Stimulated activated CD8-positive, alpha-beta memory T cell treated with anti-CD3 and anti-CD28 coated beads, Interleukin-4, amount 100 ng/mL, for 48 hours (primary cell): ENCODE measurements around the gene NLRP4.
"Not testable (repeated sequence)": the region's sequence is repeated elsewhere in the genome, so short reads cannot be mapped to it uniquely, and the experiment has no call there.

Experiments used
- DNase-seq: peaks from one replicate; pipeline ENCODE4 v3.0.0-alpha.2; 2020

Gene NLRP4

DNA sequence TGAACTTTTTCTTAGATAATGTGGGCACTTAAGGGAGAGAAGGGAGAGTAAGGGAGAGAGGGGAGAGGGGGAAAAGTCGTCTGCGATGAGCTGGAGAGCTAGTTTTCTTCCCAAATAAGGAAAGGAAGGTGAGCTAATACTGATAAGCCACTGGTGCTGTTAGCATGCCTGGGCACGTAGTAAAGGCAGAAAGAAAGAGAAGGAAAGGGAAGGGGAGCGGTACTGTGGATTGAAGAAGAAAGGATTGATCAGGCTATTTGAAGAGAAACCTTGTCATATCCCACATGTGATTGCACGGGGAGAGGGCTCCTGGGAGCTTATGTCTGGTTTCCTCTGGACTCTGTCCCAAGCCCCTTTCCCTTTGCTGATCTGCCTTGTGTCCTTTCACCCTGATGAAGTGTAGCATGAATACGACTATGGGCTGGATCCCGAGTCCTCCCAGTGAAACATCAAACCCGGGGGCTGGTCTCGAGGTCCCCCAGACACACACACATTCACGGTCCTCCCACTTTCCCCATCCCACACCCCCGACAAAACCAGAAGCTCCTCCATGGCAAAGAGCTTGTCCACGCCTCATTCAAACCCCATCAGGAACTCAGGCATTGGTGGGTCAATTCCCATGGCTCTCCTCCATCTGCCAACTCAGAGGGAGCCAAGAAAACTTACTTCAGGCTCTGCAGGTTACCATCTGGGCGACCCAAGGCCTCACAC lies 65.2 kb downstream of the NLRP4 start:
- DNase-seq = no peak

DNA sequence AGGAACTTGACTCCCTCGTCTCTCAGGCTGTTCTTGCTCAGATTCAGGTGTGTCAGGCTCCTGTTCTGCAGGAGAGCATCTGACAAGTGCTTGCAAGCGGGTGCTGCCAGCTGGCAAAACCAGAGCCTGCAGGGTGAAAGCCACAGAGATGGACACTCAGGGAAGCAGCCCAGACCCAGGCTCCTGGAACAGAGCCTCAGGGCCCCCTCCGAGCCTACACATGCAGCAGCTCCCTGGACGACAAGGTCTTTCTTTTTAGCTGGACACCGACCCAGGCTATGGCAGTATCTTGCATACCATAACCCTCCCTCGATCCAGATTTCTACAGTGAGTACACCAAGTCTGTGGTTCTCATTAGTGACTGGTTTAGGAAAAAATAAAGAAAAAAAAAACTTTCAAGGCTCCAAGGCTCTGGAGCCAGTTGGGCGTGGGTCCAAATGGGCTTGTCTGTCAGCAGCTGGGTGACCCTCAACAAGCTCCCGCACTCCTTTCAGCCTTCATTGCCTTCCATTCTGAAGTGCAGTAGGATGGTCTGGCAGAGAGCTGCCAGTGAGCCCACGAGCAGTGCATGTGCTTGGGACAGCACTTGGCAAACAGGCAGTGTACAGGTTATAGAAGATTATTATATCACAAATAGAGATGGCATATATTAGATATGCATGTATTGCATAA lies 65.9 kb downstream of the NLRP4 start:
- no peak for DNase-seq

DNA sequence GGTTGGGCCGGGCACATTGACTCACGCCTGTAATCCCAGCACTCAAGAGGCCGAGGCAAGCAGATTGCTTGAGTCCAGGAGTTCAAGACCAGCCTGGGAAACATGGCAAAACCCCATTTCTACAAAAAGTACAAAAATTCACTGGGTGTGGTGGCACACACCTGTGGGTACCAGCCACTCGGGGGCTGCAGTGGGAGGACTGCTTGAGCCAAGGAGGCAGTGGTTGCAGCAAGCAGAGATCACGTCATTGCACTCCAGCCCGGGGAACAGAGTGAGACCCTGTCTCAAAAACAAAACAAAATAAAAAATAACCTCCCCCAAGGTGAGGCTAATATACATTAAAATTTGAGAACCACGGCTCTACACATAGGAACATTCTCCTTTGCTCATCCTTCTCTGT lies 70.9 kb downstream of the NLRP4 start:
- no peak for DNase-seq

DNA sequence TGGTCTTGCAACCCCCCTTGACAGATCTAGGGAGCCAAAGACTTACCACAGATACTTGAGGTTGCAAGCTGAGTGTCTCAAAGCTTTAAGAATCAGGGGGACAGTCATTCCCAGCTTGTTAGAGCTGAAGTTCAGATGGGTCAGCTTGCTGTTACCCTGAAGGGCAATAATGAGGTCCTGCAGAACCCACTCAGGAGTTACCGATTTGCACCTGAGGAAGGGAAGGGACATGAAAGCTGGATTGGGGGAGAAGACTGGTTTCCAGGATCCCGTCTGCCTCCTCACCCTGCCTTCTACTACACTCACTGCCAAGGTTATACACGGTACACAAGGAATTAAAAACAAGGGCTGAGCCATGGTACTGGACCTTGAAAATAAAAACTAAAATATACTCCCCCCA lies 71.4 kb downstream of the NLRP4 start:
- DNase-seq = no peak

DNA sequence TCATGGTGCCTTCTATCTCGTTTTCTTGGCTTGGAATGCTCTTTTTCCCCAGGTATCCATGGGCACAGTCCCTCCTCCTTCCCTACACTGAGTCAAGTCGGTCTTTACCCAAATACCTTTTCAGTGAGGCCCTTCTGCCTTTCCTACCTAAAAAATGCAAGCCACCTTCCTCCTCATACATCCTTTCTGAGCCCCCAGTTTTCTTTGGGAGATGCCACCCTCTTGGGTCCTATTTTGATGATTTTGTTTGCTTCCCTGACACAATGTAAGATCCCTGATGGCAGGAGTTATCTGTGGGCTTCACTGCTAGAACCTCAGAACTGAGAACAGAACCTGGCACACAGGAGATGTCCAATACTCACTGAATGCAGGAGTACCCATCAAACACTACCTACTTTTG lies 73.5 kb downstream of the NLRP4 start:
- DNase-seq = no peak

DNA sequence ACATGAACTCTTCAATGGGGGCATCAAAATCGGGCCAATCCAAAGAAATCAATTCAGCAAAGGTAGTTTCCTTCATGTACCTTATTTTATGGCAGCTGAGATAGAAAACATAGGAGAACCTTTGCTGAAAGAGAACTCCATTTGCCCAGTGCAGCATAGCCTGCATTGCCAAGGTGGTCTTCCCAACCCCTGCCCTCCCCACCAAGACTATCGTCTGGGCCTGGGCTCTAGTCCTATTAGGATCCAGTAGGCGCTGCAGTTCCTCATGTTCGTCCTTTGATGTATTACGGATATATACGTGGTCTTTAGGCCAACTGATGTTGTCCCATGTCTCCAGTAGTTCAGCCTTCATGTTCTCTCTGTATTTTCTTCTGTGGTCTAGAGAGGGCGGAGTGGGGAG lies 76.6 kb downstream of the NLRP4 start:
- DNase-seq = no peak

DNA sequence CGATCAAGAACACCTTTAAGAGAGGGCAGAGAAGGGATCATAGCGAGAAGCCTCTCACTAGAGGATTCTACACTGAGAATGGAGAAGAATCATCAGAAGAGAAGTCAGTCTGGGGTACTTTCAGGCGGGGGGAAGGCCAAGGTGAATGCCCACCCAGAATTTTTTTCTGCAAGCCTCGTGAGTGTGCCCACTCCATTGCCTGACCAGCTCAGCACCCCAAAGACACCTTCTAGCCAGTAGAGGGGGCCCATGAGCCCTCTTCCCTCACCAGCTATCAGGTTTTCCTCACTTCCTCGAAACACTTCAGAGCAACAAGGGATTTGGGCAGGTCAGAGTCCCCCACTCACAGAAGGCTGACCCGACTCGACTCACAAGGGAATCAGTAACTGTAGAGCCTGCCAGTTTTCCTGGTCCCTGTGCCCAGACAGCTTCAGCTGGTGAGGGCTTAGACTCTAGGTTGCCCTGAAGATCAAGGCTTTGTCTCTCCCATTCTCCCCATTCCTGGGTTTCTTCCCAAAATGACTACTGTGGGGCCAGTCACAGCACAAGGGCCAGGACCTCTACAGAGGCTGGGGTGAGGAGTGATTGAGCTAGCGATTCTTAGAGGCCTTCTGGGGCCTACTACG lies 77.4 kb downstream of the NLRP4 start:
- DNase-seq = no peak

DNA sequence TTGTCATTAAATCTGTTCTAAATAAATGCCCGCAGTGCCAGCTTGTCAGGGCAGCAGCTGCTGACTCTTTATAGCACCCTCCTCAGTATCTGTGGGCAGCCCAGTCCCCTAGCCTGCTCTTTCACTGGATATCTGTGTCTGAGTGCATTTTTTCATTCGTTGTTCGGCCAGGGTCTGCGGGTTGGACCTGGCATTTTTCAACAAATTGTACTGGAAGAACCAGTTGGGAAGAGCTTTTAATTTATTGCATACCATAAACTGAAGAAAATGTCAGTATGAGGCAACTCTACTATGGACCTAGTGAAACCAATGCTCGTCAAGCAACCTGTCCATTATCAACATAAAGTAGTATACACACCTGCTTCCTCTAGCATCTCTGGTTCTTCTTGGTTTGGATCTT lies 87.2 kb downstream of the NLRP4 start:
- no peak for DNase-seq

DNA sequence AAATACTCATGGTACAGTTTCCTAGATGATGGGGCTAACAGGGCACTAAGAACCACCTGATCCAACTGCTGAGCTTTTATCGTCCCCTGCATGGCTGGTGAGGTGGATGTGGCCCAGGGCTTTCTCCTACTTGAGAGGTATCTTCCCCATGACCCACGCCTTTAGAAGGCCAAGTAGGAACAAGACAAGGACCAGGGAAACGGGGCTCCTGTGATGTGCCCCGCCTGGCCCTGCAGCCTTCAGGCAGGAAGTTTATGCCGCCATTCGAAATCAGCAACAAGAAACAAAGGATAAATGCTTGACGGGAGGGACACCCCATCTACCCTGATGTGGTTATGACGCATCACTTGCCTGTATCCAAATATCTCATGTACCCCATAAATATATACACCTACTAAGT lies 91.7 kb downstream of the NLRP4 start:
- DNase-seq = no peak

DNA sequence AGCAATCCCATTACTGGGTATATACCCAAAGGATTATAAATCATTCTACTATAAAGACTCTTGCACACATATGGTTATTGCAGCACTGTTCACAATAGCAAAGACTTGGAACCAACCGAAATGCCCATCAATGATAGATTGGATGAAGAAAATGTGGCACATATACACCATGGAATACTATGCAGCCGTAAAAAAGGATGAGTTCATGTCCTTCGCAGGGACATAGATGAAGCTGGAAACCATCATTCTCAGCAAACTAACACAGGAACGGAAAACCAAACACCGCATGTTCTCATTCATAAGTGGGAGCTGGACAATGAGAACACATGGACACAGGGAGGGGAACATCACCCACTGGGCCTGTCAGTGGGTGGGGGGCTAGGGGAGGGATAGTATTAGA lies 92.9 kb downstream of the NLRP4 start:
- not testable (repeated sequence) for DNase-seq

DNA sequence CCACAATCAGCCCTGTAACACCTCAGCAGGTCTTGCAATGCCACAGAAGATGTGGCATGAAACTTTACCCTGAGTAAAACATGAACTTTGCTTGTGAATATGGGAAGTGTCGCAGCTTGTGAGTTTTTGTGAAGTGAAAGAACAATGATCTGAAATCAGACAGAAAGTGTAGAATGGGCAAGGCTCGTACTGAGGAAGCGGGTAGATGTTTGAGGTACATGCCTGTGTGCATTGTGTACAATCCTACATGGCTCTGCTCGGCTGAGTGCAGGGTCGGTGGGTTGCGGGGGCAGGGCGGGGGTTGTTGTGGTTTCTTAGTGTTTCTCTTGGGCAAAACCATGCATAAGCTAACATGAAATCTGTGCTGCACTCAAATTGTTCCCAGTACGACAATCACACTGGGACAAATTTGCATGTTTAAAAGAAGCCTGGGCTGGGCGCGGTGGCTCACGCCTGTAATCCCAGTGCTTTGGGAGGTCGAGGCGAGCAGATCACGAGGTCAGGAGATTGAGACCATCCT lies 94.7 kb downstream of the NLRP4 start:
- no peak for DNase-seq
